HG03064 (cell line): Measurements from ENCODE around the gene MED6.

Experiments used
- ATAC-seq: cut with Tn5 transposase; IDR thresholded peaks from one replicate; pipeline ENCODE4 v1.9.1; 2021; ENCODE audit warnings: low read depth; ENCODE audit not compliant: unreplicated experiment

The MED6 gene, protein sequence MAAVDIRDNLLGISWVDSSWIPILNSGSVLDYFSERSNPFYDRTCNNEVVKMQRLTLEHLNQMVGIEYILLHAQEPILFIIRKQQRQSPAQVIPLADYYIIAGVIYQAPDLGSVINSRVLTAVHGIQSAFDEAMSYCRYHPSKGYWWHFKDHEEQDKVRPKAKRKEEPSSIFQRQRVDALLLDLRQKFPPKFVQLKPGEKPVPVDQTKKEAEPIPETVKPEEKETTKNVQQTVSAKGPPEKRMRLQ

GRCh38 chr14:70600382-70601157, at the start of gene MED6:
MED6 (minus strand) TSS chr14:70600655; CDS start chr14:70600637, 18 bp downstream.
- peak; percentile 67 for ATAC-seq

- ATAC-seq = no peak
Observed at GRCh38 chr14:70649803-70650202, 49.3 kb upstream of the MED6 start.

DNA sequence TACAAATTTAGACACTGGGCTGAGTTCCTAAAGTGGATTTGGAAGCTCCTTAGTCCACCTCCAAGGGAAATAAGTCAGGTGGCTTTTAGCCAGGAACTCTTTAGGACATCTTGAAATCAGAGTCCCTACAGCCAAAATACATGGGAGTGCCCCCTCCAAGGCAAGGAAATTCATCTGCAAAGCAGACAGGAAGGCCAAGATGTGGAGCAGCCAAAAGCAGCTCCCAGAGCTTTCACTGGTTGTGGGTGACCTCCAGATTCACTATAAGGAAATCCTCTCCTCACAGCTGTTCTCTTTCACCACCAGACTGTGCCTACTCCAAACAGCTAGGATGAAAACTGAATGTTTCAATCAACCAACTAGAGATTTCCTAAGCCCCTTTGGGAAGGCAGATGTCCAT, 47.9 kb upstream of the MED6 start:
- ATAC-seq = no peak

- ATAC-seq = no peak
Observed at GRCh38 chr14:70646705-70647104, 46.2 kb upstream of the MED6 start.

DNA sequence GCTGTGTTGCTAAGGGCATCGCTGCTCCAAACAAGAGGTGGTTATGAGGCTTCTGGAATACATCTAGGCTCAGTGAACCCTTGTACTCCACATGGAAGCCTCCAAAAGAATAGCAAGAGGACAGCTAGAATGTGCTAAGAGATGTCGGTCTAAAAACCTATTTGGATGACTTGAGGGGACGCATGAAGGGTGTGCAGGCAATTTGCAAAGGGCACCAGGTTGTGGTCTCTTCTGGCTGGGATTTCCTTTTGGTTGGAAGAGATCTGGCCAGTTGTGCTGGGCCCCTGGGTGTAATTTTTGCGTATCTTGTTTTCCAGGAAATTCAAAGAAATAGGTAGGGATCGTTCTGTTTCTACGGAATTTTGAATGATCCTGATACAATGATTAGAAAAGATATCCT, 45.4 kb upstream of the MED6 start:
- no peak for ATAC-seq

GRCh38 chr14:70643967-70644366, 43.5 kb upstream of the MED6 start:
- ATAC-seq = no peak

DNA sequence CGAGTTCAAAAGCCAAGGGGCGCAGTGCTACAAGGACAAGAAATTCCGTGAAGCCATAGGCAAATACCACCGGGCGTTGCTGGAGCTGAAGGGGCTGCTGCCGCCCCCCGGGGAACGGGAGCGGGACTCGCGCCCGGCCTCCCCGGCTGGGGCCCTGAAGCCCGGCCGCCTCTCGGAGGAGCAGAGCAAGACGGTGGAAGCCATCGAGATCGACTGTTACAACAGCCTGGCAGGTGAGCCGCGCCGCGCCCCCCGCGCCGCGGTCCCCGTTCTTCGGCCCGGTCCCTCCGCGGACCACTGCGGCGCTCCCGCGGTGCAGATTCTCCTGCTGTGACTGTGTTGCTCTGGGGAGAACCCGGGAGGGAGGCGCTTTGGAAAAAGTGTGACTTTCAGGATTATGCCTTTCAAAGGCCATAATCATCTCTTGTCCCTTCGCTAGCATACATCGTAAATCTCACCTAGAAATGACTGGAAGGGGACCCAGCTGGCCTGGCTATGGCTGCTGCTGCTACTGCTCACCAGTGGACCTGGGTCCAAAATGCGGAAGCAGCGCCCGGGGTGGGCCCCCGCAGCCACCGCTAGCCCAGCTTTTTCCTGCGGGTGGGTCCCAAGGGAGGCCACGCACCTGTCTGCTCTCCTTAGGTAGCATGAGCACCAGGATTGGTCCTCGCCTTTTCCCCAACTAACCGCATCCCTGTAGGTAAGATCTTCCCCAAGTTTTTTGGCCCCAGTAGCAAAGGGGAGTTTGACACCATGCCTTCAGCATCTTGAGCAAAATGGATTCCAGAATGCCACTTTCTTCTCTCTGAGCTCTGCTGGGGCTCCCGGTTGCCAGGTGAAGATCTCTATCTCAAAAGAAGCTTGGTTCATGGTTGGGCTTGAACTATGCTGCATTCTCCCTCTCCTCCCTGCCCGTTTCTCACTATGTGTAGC, 42.1 kb upstream of the MED6 start:
- ATAC-seq = no peak

GRCh38 chr14:70641548-70642302, 41.3 kb upstream of the MED6 start, which contains the start of gene TTC9:
TTC9 (plus strand) TSS chr14:70641916; CDS start chr14:70642130, 214 bp downstream.
- ATAC-seq = no peak

DNA sequence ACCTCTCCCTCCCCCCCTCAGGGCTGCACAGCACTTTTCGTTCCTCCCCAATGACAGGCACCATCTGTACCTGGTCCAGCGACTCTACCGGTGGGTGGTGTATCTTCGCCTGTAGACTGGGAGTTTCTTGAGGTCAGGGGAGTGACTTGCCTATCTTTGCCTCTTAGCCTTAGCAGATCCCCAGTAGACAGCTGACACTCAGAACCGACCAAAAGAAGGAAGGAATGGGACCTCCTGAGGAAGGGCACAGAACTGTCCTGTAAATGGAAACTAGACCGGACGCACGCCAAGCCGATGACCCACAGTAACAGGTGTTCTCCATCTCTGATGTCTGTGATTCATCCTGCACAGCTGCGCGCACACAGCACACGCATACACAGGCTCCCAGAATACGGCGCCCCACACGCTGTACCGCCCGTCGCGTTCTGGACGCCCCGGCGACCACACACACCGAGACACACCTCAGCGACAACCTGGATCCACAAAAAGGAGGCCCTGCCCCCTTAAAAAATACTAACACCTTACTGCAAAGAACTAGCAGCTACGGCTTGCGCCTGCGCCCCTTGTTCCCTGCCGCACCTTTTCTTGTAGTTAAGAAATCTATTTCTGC, 40.6 kb upstream of the MED6 start:
- ATAC-seq = no peak

GRCh38 chr14:70638416-70638815, 38.0 kb upstream of the MED6 start:
- ATAC-seq = no peak

GRCh38 chr14:70635971-70636595, 35.6 kb upstream of the MED6 start:
- ATAC-seq = no peak

- ATAC-seq = no peak
Observed at GRCh38 chr14:70631948-70632347, 31.5 kb upstream of the MED6 start.

DNA sequence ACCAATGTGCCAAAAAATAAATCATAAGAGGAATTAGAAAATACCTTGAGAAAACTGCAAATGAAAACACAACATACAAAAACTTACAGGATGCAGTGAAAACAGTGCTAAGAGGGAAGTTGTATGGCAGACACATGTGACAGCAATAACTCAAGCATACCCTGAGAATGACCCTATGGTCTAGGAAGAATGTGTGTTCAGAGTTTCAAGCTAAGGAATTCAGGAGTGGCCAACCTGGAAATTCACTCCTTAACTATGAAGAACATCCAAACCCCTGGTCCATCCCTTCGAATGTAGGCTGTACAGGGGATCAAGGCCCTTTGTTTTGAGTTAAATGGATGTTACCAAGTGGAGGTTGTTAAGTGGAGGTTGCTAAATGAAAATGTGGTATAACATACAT, 24.5 kb upstream of the MED6 start:
- no peak for ATAC-seq

- ATAC-seq = no peak
Observed at GRCh38 chr14:70622111-70622712, 21.8 kb upstream of the MED6 start.

- no peak for ATAC-seq
Observed at GRCh38 chr14:70619708-70620107, 19.3 kb upstream of the MED6 start.

DNA sequence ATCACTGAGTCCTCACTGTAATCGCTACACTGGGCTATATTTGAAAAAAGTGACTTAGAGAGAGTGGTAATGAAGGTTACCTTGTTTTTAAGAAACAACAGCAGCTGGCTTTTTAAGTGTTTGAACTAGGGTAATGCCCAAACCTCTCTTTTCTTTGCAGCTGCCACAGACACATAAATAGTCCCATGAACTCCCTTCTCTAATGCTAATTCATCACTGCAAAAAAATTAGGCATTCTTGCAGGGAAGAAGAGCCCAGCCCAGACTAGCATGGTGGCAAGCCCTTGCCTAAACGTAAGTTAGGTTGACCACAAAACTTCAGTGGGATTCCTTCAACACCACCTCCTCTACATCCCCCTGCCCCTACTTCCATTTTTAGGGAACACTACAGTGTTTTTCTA, 17.9 kb upstream of the MED6 start:
- ATAC-seq = no peak

- ATAC-seq = no peak
Observed at GRCh38 chr14:70616646-70617045, 16.2 kb upstream of the MED6 start.

GRCh38 chr14:70611216-70611615, 10.8 kb upstream of the MED6 start:
- no peak for ATAC-seq

- no peak for ATAC-seq
Observed at GRCh38 chr14:70602254-70602653, 1.8 kb upstream of the MED6 start.
